ENCODE data around the gene GNB2. TPM values are rescaled to one million over a fixed set of nuclear protein-coding genes. Genes with fewer than 3 reads are reported as not detected.

The GNB2 gene
- total RNA-seq, 1 experiment from 2014 or later: 174 TPM

- peaks cover 0 to 4% (median 0%) of the 10 kb centered on the region in 3 experiments; a peak in 1 of 7 replicates for H3K36me3 Mint-ChIP-seq (ENCODE audit: insufficient read depth in 1 of 3, low read depth in 3 of 3)
- peak; percentile 74 for TF ChIP-seq CTCF (conservative IDR thresholded peaks at IDR 0.05)
- no peaks in the 10 kb centered on the region for H3K79me1 ChIP-seq (ENCODE audit: insufficient read depth, low read depth, low read length, poor library complexity, severe bottlenecking)
- no peak overlapping the region for H4K5ac ChIP-seq (ENCODE audit: insufficient read length, low read depth, low read length)
- no peak overlapping the region for H3K14ac ChIP-seq (ENCODE audit: insufficient read depth, low read length)
- no peak overlapping the region for H2BK120ac ChIP-seq (ENCODE audit: low read depth, low read length, poor library complexity, severe bottlenecking)
- peak; percentile 85 for DNase-seq
- no peak overlapping the region for H3K18ac ChIP-seq (ENCODE audit: insufficient read length, low read depth, low read length)
- no peak overlapping the region; a peak in 1 of 7 replicates for H3K27ac Mint-ChIP-seq
- H4K8ac ChIP-seq (replicated peaks; ENCODE audit: insufficient read length, low read depth, low read length): no peak overlapping the region
- H3K27me3 Mint-ChIP-seq (ENCODE audit: low read depth): peaks cover 62% of the 10 kb centered on the region
- H2AFZ ChIP-seq (ENCODE audit: low read length): no peak overlapping the region
- no peaks in the 10 kb centered on the region for H3K9me3 ChIP-seq (ENCODE audit: control insufficient read depth, low read depth, low read length)
- H2BK12ac ChIP-seq (ENCODE audit: insufficient read length, low read depth, low read length): no peak overlapping the region
- no peaks in the 10 kb centered on the region for H3K4me1 ChIP-seq (ENCODE audit: insufficient read depth, low read length)
- no peak overlapping the region for H2AK5ac ChIP-seq (ENCODE audit: insufficient read length, low read length)
- H3K23ac ChIP-seq (ENCODE audit: insufficient read length, low read depth, low read length): no peak overlapping the region
- peak overlapping the region in 1 of 2 experiments; percentile 17; a peak in 1 of 5 replicates for H3K4me3 Mint-ChIP-seq
- H3K27me3 ChIP-seq (ENCODE audit: insufficient read depth, low read length): peaks cover 3% of the 10 kb centered on the region; the same call in 1 of the 2 replicates
- no peak overlapping the region for H2BK20ac ChIP-seq (ENCODE audit: low read depth, low read length, poor library complexity, severe bottlenecking)
- no peaks in the 10 kb centered on the region for H3K79me2 ChIP-seq (ENCODE audit: insufficient read depth, low read length)
- H3K9me3 Mint-ChIP-seq: no peaks in the 10 kb centered on the region
- no peak overlapping the region for H3K56ac ChIP-seq (ENCODE audit: insufficient read length, low read depth, low read length)
- no CpG with 5 or more reads among the region's 11 CpGs for WGBS (ENCODE audit: extremely low coverage, insufficient read length, low lambda C conversion rate)
- H2BK5ac ChIP-seq (ENCODE audit: insufficient read length, low read length): no peak overlapping the region
- H3K4me2 ChIP-seq (ENCODE audit: insufficient read depth, insufficient read length, low read length): no peak overlapping the region
- no peak overlapping the region for H3K27ac ChIP-seq (ENCODE audit: insufficient read length, low read depth, low read length)
- H3K4me1 Mint-ChIP-seq: peaks cover 11 to 24% of the 10 kb centered on the region in 2 experiments
- no peak overlapping the region for H3K9ac ChIP-seq (ENCODE audit: extremely low read depth, insufficient read length, low read length)
- no peak overlapping the region for H3K4ac ChIP-seq (ENCODE audit: low read depth, low read length)
- no peak overlapping the region for H3T11ph ChIP-seq (ENCODE audit: low read length)
- no peaks in the 10 kb centered on the region for H4K20me1 ChIP-seq (ENCODE audit: control insufficient read depth, insufficient read depth, insufficient read length)
- H3K23me2 ChIP-seq (ENCODE audit: insufficient read length, low read depth, low read length, poor library complexity, severe bottlenecking): peaks cover 13% of the 10 kb centered on the region
- H4K91ac ChIP-seq (ENCODE audit: insufficient read length, low read depth, low read length): no peak overlapping the region
- no peak overlapping the region for H2BK15ac ChIP-seq (ENCODE audit: low read depth, low read length)
Observed at GRCh38 chr7:100629117-100629716, 44.3 kb upstream of the GNB2 start.
